HG03196 (cell line): ENCODE measurements around the gene ALDH3A2.
A peak's percentile ranks its signal among the peaks of the same experiment; 100 is the strongest.

Experiments used
- ATAC-seq: cut with Tn5 transposase; IDR thresholded peaks from one replicate; pipeline ENCODE4 v1.9.1; 2021; ENCODE audit not compliant: unreplicated experiment

Gene ALDH3A2

GRCh38 chr17:19648475-19649273 is at the start of gene ALDH3A2:
Gene ALDH3A2 (plus strand): TSS chr17:19648751. CDS start chr17:19648972, 221 bp downstream.
- ATAC-seq, result peak; percentile 92

- ATAC-seq, result no peak
These were observed 38.2 kb upstream of the ALDH3A2 start for GRCh38 chr17:19610311-19610710.

DNA sequence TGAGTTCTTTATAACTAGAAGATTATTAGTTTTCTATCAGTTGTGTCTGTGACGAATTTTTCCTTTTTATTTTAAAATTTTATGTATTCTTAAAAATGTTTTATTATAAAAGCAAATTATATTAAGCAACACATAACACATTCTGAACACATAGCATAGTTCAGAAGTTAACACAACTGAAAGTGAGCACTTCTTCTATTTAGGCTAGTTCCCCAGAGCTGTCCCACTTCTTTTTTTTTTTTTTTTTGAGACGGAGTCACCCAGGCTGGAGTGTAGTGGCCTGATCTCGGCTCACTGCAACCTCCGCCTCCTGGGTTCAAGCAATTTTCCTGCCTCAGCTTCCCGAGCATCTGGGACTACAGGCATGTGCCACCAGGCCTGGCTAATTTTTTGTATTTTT is 37.7 kb upstream of the ALDH3A2 start:
- no peak for ATAC-seq

DNA sequence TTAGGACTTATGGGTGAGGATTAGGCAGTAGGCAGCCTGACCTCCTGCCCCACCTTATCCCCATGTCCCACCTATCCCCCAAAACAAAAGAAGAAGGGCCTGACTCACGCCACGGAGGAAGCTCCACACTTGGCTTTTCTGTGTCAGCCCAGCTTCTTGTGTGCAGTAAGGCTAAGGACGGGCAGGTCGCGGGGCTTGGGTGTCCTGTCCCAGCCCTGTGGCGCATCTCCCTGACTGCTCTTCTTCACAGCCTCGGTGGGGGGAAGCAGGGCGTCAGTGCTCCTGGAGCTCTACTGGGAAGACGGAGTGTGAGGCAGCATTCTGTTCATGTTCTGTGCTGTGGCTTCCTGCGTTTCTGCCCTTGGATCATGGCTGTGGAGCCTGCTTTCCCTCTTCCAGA is 34.6 kb upstream of the ALDH3A2 start:
- ATAC-seq, result no peak

DNA sequence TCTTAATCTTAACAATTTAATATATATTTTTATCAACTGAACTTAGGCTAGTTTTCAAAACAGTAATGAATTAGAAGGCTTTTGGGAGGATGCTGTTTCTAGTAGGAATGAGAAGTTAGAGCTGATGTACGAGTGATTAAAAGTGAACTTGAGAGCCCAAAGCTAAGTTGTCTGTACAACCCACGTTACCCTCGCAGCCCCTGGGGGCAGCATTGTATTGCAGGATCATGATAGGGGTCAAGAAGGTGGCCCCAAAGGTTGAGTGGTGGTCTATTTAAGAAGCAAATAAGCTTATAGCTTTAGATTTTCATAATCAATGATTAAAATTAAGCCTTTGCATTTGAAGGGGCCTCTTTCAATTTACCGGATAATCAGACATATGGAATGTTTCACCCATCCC is 33.7 kb upstream of the ALDH3A2 start:
- ATAC-seq, result no peak

GRCh38 chr17:19618015-19618414 is 30.5 kb upstream of the ALDH3A2 start:
- ATAC-seq, result no peak

GRCh38 chr17:19619705-19620325 is 28.7 kb upstream of the ALDH3A2 start:
- no peak for ATAC-seq

- ATAC-seq, result no peak
These were observed 26.9 kb upstream of the ALDH3A2 start for GRCh38 chr17:19621697-19622096.

- no peak for ATAC-seq
These were observed 22.5 kb upstream of the ALDH3A2 start for GRCh38 chr17:19626079-19626478.

DNA sequence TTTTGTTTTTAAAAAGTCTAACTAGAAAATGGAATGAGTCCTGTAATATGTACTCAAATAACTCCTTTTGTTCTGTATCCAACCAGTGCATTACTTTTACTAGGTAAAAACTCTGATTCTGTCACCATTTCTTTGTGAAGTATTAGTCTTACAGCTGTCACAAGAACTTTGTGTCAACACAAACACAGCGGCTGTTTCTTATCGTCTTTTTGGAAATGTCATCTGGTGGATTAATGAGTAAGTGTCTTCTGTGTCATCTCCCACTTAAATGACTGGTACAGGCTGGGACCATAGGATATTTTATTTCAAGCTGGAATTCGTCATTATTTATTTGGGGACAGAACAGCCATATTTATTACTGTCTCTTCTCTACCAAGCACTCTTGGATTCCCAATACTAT is 19.1 kb upstream of the ALDH3A2 start:
- no peak for ATAC-seq

DNA sequence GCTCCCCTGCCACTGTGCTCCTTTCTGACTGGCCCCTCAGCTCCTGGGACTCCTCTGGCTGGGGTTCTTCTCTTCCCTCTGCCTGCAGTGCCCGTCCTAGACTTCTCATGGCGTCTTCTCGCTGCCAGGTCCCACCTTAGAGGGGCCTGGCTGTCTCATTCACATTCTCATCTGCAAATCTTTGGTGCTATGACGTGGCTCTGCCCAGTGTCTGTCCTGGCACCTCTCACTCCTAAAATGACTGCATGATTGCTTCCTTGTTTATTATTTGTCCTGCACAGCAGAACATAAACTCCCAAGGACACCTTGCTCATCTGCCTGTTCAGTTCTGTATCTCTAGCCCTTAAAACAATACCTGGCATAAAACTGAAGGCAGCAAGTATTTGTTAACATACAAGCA is 18.5 kb upstream of the ALDH3A2 start:
- no peak for ATAC-seq

- ATAC-seq, result no peak
These were observed 17.9 kb upstream of the ALDH3A2 start for GRCh38 chr17:19630661-19631060.

DNA sequence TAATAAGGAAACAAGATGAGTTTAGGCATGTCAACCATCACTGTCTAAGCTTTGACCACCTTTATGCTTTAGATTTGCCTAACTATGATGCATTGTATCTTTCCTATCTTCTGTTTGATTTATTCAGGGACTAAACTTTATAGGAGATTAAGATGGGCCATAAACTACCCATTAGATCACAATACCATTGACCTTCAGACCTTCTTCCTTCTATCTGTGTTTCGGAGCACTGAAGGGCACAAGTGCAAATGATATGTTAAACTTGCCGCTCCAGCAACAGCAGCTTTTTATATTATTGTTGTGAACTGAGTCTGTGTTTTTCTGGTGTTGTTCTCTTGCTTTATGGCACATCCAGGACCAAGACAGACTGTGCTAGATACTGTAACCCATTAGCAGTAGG is 16.6 kb upstream of the ALDH3A2 start:
- no peak for ATAC-seq

GRCh38 chr17:19641687-19642372 is 6.7 kb upstream of the ALDH3A2 start:
- ATAC-seq, result no peak

- no peak for ATAC-seq
These were observed 6.1 kb upstream of the ALDH3A2 start for GRCh38 chr17:19642373-19642893.

DNA sequence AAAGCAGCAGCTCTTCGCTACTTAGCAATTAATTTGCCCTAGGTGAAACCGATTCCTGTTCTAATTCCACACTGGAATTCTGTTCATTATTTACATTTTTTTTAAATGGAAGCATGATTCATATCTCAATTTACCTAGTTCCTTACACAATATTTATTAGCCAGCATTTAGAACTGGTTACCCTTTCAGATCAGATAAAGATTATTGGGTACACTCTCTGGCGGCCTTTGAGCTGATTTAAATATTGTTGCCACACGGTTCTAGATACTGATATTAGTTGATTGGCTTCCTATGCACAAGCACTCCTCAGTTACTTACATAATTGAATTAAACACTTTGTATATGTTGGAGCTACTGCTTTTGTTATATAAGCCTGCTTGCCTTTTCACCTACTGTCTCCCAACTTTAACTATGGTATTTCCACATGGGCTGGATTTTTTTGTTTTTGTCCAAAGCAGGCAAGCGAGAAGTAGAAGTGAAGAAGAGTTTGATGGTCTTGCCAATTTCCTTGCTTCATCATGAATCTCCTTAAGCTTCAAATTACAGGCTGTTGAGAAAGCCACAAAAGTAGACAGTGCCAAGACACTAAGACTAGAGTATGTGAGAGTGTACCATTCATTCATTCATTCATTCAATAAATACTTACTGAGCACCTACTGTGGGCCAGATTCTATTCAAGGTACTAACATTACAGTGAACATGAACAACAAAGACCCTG is 3.9 kb upstream of the ALDH3A2 start:
- no peak for ATAC-seq

DNA sequence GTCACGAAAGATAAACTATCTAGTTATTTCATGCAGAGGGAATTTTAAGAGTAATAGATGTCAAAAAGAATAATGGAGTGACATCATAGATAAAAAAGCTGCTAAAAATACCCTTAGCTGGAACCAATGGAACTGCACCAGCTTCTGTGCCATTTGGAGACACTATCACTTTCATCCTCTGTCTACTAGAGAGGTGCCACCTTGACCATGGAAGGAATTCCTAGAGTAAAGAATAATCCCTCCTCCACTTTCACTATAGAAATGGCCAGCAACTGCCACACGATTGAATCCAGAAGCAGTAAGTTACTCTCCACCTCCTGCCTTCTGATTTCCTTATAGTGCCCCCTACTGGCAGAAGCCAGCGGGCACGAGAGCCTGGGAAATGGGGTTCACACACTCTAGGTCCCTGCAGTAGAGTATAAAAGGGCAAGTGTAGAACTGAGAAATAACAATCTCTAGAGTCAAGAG is 2.8 kb upstream of the ALDH3A2 start:
- ATAC-seq, result no peak

DNA sequence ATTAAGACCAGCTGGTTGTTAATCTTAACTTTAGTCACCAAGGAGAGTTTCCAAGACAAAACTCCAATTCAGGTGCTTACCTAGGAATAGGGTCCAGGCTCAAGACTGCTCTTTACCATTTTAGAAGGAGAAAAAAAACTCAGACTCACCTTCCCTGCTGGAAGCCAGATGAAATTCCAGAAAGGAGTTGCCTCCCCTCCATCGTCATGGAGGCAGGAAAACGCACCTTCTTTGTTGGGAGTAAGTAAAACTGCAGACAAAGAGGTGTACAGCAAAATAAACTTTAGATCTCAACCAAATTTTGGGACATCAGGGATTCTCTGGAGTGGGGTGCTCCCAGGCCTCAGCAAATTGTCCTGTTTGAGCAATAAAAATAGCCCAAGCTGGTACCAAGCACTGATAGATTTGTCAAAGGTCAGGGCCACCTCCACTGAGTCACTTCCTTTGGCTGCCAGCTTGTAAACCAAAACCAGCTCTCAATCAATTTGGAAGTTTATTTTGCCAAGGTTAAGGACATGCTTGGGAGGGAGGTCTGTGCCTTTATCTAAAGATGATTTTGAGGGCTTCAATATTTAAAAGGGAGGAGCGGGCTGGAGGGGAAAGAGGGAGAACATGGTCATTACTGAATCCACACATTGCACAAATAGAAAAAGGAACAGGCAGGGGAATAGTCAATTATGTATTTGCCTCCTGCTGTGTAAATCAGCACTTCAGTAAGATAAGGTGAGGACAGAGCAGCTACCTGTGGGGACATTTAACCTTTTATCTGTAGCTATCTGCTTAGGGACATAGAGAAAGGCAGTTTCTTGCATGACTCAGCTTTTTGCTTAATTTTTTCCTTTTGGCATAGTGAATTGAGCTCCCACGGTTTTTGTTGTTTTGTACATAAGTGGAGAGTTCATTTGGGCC is 1.5 kb upstream of the ALDH3A2 start:
- no peak for ATAC-seq

DNA sequence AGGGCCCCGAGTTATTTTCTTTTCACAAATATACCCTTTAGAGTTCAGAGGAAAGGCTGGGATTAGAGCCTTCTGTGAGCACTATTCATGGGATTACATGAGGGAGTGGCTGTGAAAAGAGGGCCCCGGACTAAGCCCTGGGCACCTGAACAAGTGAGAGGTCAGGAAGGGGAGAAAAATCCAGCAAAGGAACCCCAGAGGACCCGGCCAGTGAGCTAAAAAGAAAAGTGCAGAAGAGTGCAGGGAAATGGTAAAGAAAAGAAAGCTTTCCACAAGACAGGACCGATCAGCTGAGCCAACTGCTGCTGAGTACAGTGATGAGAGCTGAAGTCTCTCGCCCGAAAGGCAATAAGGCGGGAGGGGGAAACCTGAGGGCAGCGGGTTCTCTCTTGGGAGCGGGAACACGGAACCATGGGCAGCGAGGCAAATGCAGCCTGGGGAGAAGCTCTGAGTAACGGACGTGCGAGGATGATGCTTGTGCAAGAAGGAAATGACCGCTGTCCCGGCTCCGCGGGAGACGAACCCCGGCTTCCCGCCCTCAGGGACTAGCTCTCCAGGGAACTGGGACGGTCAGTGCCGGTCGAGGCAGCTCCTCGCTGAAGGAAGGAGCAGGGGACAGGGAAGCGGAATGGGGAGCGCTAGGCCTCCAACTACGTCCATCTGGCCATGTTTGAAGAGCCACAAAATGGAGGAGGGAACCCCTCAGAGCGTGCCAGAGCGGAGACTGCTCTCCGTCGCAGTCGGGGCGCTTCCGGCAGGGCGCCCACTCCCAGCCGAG is 665 bp upstream of the ALDH3A2 start:
- no peak for ATAC-seq

GRCh38 chr17:19649274-19649541 is 657 bp downstream of the ALDH3A2 start:
- no peak for ATAC-seq
